Heart right ventricle (tissue), 16 donors: Measurements from ENCODE around the gene NCKAP5L. TPM values are rescaled to one million over a fixed set of nuclear protein-coding genes. Genes with fewer than 3 reads are reported as not detected.

Experiments used
- ATAC-seq, 8 donors: fragments of 200-7000 bp; cut with Tn5 transposase; one replicate each; pipeline ENCODE4 v1.9.1; 2020; ENCODE audit warnings: mild to moderate bottlenecking in 8 of 8, moderate library complexity in 8 of 8, moderate number of reproducible peaks in 1 of 8
- DNase-seq, 2 donors: peaks; one replicate each; pipeline ENCODE4 v3.0.0-alpha.2; 2020
- H3K27ac ChIP-seq, 10 donors: fragments of 200-600 bp; sonication (generic) in 2 of 10; one replicate each; pipeline versions ENCODE4 v1.5.0 to v1.8.0; 2020 to 2022; ENCODE audit warnings: mild to moderate bottlenecking in 3 of 10
- H3K27me3 ChIP-seq, 7 donors: fragments of 200-600 bp; one replicate each; pipeline ENCODE4 v1.8.0; 2021 to 2022; ENCODE audit warnings: mild to moderate bottlenecking in 2 of 7
- H3K36me3 ChIP-seq, 9 donors: fragments of 200-600 bp; sonication (generic) in 1 of 9; one replicate each; pipeline versions ENCODE4 v1.5.0 to v1.8.0; 2020 to 2022; ENCODE audit warnings: mild to moderate bottlenecking in 2 of 9
- H3K4me1 ChIP-seq, 9 donors: fragments of 200-600 bp; sonication (generic) in 1 of 9; one replicate each; pipeline versions ENCODE4 v1.5.0 to v1.8.0; 2020 to 2022; ENCODE audit warnings: mild to moderate bottlenecking in 4 of 9
- H3K4me3 ChIP-seq, 10 donors: fragments of 200-600 bp; sonication (generic) in 2 of 10; one replicate each; pipeline versions ENCODE4 v1.5.0 to v1.8.0; 2020 to 2022; ENCODE audit warnings: mild to moderate bottlenecking in 7 of 10, moderate library complexity in 2 of 10
- H3K9me3 ChIP-seq, 11 donors: fragments of 200-600 bp in 10 of 11; sonication (generic) in 2 of 11; one replicate each; pipeline versions ENCODE4 v1.5.0 to v1.8.0; 2013 to 2022; ENCODE audit warnings: mild to moderate bottlenecking in 2 of 11, control low read depth in 1 of 11, moderate library complexity in 1 of 11
- CTCF ChIP-seq, 9 donors: fragments of 200-600 bp; sonication (generic) in 2 of 9; IDR thresholded peaks; one replicate each; pipeline versions ENCODE4 v1.5.0 to v1.8.0; 2021 to 2022; ENCODE audit warnings: antibody characterized with exemption in 9 of 9, mild to moderate bottlenecking in 5 of 9, moderate library complexity in 1 of 9
- WGBS, 2 donors: extraction: QIAGEN DNeasy Blood & Tissue Kit; methylation state at CpG; one replicate each; pipeline ENCODE4 v1.1.7; 2013; ENCODE audit warnings: inconsistent platforms in 1 of 2; 5-methylcytosine and 5-hydroxymethylcytosine counted together
- intact Hi-C, 10 donors: fragments of 100-400 bp; cut with DNase I; formaldehyde crosslinking; loops; one replicate each; pipeline versions ENCODE4 v1.11.1 to v1.14.2; 2022
- polyA plus RNA-seq, 2 donors: library from polyadenylated mRNA; stranded (reverse); fragments of 200-250 nt; gene quantifications; one replicate each; pipeline ENCODE4 v1.2.3, GENCODE V29; 2013
- total RNA-seq, 10 donors: library from RNA; stranded (reverse); fragmentation: NEBNext Ultra II Directional in 3 of 10; extraction: Animal tissue kit (Norgen Biotek cat#: 25700) in 3 of 10; gene quantifications; one replicate each; pipeline versions ENCODE4 v1.2.1 to v1.2.4, GENCODE V29; 2021 to 2023
- donor health status: Arrhythmogenic right ventricular cardiomyopathy.
- donor health status: ischemic (EF 13 %, LVEDD 7.1; RV severe dilation, severe dysfunction).
- donor health status: healthy with polysubstance abuse.
- donor health status: DM: no; HTN: yes; CAD: no.
- donor health status: DM: no; HTN: no; CAD: no.
- donor health status: ischemic (EF 25% LVEDD 6.9; RV normal size, moderate dysfunction).
- donor health status: ischemic (EF 25% LVEDD 5.7; RV mildly dilated, moderate dysfunction).
- donor health status: healthy.
- donor health status: DM: yes; HTN: yes; CAD: no.
- donor health status: Ischemic cardiomyopathy.
- donor health status: ischemic (EF 35%, LVEDD 5.7; RV mildly dilated, moderate dysfunction).
- donor health status: nonischemic (EF 11% LVEDD 7.7; RV severe dilation, severe dysfunction).
- donor health status: DM: yes; HTN: yes; CAD: no.
- donor health status: PGD.
- donor health status: ischemic (EF 29% LVEDD 5.4; RV normal size, mild dysfunction).
- donor health status: nonischemic (EF 23%, LVEDD 6.1; RV moderate dilation, normal function).

The NCKAP5L gene
- total and polyA plus RNA-seq, 12 donors, result 11.6 to 44.6 (median 23.7) TPM

DNA sequence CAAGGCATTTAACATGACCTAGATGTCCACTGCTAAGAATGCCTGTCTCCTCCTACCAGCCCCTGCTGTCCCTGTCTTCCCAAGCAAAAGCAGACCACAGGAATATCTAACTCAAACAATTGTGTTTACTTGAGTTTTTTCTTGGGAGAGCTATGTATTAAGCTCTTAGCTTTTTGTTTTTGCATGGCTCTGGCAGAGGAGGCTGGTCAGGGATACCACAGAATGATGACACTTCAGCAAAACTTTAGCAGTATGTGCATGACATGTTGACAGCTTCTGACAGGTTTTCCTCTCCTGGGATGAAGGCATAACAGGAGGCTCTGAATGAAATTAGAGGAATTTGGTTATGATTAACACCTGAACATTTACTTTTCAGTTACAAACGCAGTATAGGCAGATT lies 79.9 kb downstream of the NCKAP5L start:
- H3K36me3 ChIP-seq, result peaks cover 0 to 68% (median 9%) of the 10 kb centered on the region in 9 donors
- TF ChIP-seq CTCF (IDR thresholded peaks at IDR 0.05), result no peak
- WGBS, 2 donors, result 33 to 37% methylated on average over 1 of the region's 1 CpG
- no peak overlapping the region for H3K4me3 ChIP-seq
- ATAC-seq (peak in 2 of 8 donors; percentile 19 to 21), DNase-seq (no peak)
- no peaks in the 10 kb centered on the region for H3K27me3 ChIP-seq
- intact Hi-C loops, result no loop called here
- H3K9me3 ChIP-seq, result no peaks in the 10 kb centered on the region
- peak overlapping the region in 7 of 10 donors; percentile 17 to 70 (median 51) for H3K27ac ChIP-seq
- peaks cover 10 to 100% (median 100%) of the 10 kb centered on the region in 9 donors for H3K4me1 ChIP-seq

- Histone ChIP-seq H3K4me1 (peaks cover 10 to 77% (median 74%) of the 10 kb centered on the region in 9 donors), H3K9me3 (no peaks in the 10 kb centered on the region), H3K27me3 (no peaks in the 10 kb centered on the region), H3K36me3 (peaks cover 0 to 45% (median 0%) of the 10 kb centered on the region in 9 donors), H3K4me3 (peak overlapping the region in 1 of 10 donors; percentile 69), H3K27ac (peak overlapping the region in 4 of 10 donors; percentile 7 to 91 (median 28))
- intact Hi-C loops, result loop anchor here in 1 of 10 donors (5.0 kb wide), 1 partner anchor 33 kb away; no protein-coding TSS in a partner anchor
- DNase-seq, result no peak
- 42 to 49% methylated on average over 3 of the region's 3 CpGs for WGBS, 2 donors
- TF ChIP-seq CTCF (IDR thresholded peaks at IDR 0.05), result no peak
- no peak for ATAC-seq
Observed at GRCh38 chr12:49744363-49744885, 83.8 kb downstream of the NCKAP5L start.

- peak overlapping the region; percentile 90 to 99 (median 94) for H3K27ac ChIP-seq
- H3K4me1 ChIP-seq, result peaks cover 10 to 54% (median 50%) of the 10 kb centered on the region in 9 donors
- H3K4me3 ChIP-seq, result peak overlapping the region; percentile 61 to 92 (median 69)
- no peaks in the 10 kb centered on the region for H3K9me3 ChIP-seq
- H3K27me3 ChIP-seq, result no peaks in the 10 kb centered on the region
- 0 to 1% methylated on average over 35 of the region's 35 CpGs for WGBS, 2 donors
- DNase-seq (peak; percentile 87 to 90), ATAC-seq (peak; percentile 78 to 89 (median 88))
- intact Hi-C loops, result loop anchor here in 1 of 10 donors (2.0 to 5.0 kb wide), 2 partner anchors 21 to 35 kb away; no protein-coding TSS in a partner anchor
- TF ChIP-seq CTCF (IDR thresholded peaks at IDR 0.05), result no peak
- peaks cover 0 to 30% (median 0%) of the 10 kb centered on the region in 9 donors for H3K36me3 ChIP-seq
Observed at GRCh38 chr12:49741882-49742620, 86.2 kb downstream of the NCKAP5L start.

Other genes with a start within 250 kb of the NCKAP5L start
- 1 to 10 TPM in 2 of 10 donors, under 1 TPM in 8; 0.25 to 1.5 (median 0.78) TPM for gene FAM186B, start 222.8 kb downstream of the NCKAP5L start, total RNA-seq
- gene FAM186B, start 222.8 kb downstream of the NCKAP5L start, polyA plus RNA-seq, result under 1 TPM; 0.04 to 0.22 TPM
- gene PRPF40B, start 204.9 kb downstream of the NCKAP5L start, total RNA-seq, result 10 to 100 TPM; 16.8 to 26.2 (median 21.6) TPM
- gene PRPF40B, start 204.9 kb downstream of the NCKAP5L start, polyA plus RNA-seq, result 10 to 100 TPM; 13.4 to 37.5 TPM
- gene FMNL3, start 121.0 kb downstream of the NCKAP5L start, total RNA-seq, result 10 to 100 TPM; 10.1 to 19.6 (median 12.0) TPM
- 10 to 100 TPM in 1 of 2 donors, 1 to 10 TPM in 1; 5.7 to 10.9 TPM for gene FMNL3, start 121.0 kb downstream of the NCKAP5L start, polyA plus RNA-seq
- 100 to 1,000 TPM; 174 to 322 (median 202) TPM for gene TMBIM6, start 86.9 kb downstream of the NCKAP5L start, total RNA-seq
- 100 to 1,000 TPM; 110 to 260 TPM for gene TMBIM6, start 86.9 kb downstream of the NCKAP5L start, polyA plus RNA-seq
- 1 to 10 TPM; 1.1 to 3.9 (median 2.4) TPM for gene BCDIN3D, start 14.7 kb upstream of the NCKAP5L start, total RNA-seq
- 1 to 10 TPM; 2.0 TPM for gene BCDIN3D, start 14.7 kb upstream of the NCKAP5L start, polyA plus RNA-seq
- 10 to 100 TPM in 1 of 10 donors, 1 to 10 TPM in 9; 1.2 to 11.3 (median 3.2) TPM for gene FAIM2, start 75.5 kb upstream of the NCKAP5L start, total RNA-seq
- 10 to 100 TPM in 1 of 2 donors, 1 to 10 TPM in 1; 7.8 to 15.0 TPM for gene FAIM2, start 75.5 kb upstream of the NCKAP5L start, polyA plus RNA-seq
- gene AQP2, start 122.3 kb upstream of the NCKAP5L start, total RNA-seq, result not detected
- under 1 TPM in 1 of 2 donors, not detected in 1; 0.04 TPM for gene AQP2, start 122.3 kb upstream of the NCKAP5L start, polyA plus RNA-seq
- gene AQP5, start 133.5 kb upstream of the NCKAP5L start, total RNA-seq, result 1 to 10 TPM in 1 of 10 donors, under 1 TPM in 5, not detected in 4; 0.16 to 1.0 (median 0.48) TPM
- gene AQP5, start 133.5 kb upstream of the NCKAP5L start, polyA plus RNA-seq, result 1 to 10 TPM; 1.1 to 2.6 TPM
- gene AQP6, start 144.5 kb upstream of the NCKAP5L start, total RNA-seq, result not detected
- gene AQP6, start 144.5 kb upstream of the NCKAP5L start, polyA plus RNA-seq, result under 1 TPM; 0.06 to 0.15 TPM
- 10 to 100 TPM in 1 of 10 donors, 1 to 10 TPM in 9; 1.8 to 17.8 (median 4.0) TPM for gene RACGAP1, start 197.1 kb upstream of the NCKAP5L start, total RNA-seq
- gene RACGAP1, start 197.1 kb upstream of the NCKAP5L start, polyA plus RNA-seq, result 1 to 10 TPM; 1.0 to 2.6 TPM
- gene ASIC1, start 229.2 kb upstream of the NCKAP5L start, total RNA-seq, result 1 to 10 TPM in 4 of 10 donors, under 1 TPM in 6; 0.17 to 1.6 (median 0.82) TPM
- under 1 TPM; 0.59 to 0.74 TPM for gene ASIC1, start 229.2 kb upstream of the NCKAP5L start, polyA plus RNA-seq